BE2C (cell line): ENCODE results near the gene CSE1L.

Experiments used
- DNase-seq: peaks from one replicate; pipeline ENCODE4 v3.0.0-alpha.2; 2020
- H3K27me3 ChIP-seq: fragments of 250-450 bp; sonication (Bioruptor Pico); 2 replicates; pipeline ENCODE4 v1.5.1; 2020; ENCODE audit warnings: mild to moderate bottlenecking
- H3K36me3 ChIP-seq: fragments of 250-450 bp; sonication (Bioruptor Pico); 2 replicates; pipeline ENCODE4 v1.5.1; 2020; ENCODE audit warnings: mild to moderate bottlenecking
- H3K4me1 ChIP-seq: fragments of 250-450 bp; sonication (Bioruptor Pico); 2 replicates; pipeline ENCODE4 v1.5.1; 2020
- H3K4me3 ChIP-seq: 2 replicates; pipeline ENCODE4 v1.5.1; 2011; ENCODE audit warnings: low read depth, low read length
- H3K9me3 ChIP-seq: fragments of 250-450 bp; sonication (Bioruptor Pico); 2 replicates; pipeline ENCODE4 v1.5.1; 2020
- CTCF ChIP-seq: IDR thresholded peaks from 2 replicates; pipeline ENCODE4 v1.5.1; 2012; ENCODE audit warnings: mild to moderate bottlenecking, low read depth, low read length

Gene CSE1L

GRCh38 chr20:49140834-49141233 is 94.7 kb downstream of the CSE1L start:
- DNase-seq = no peak
- TF ChIP-seq CTCF = no peak
- H3K27me3 ChIP-seq = no peaks in the 10 kb centered on the region
- no peaks in the 10 kb centered on the region for H3K9me3 ChIP-seq
- 0 out of 2 replicates have a peak, but pooled peaks cover 2% of the 10 kb centered on the region for H3K4me1 ChIP-seq
- H3K4me3 ChIP-seq = no peak overlapping the region
- peaks cover 29% of the 10 kb centered on the region for H3K36me3 ChIP-seq
